ENCODE results near the gene MGLL. TPM values are rescaled to one million over a fixed set of nuclear protein-coding genes. Genes with fewer than 3 reads are reported as not detected.
"Not testable (repeated sequence)": the region's sequence is repeated elsewhere in the genome, so short reads cannot be mapped to it uniquely, and the experiment has no call there.

MGLL gene
- total RNA-seq, 4 donors from 2014 or later, result 36.7 to 146 (median 73.5) TPM

DNA sequence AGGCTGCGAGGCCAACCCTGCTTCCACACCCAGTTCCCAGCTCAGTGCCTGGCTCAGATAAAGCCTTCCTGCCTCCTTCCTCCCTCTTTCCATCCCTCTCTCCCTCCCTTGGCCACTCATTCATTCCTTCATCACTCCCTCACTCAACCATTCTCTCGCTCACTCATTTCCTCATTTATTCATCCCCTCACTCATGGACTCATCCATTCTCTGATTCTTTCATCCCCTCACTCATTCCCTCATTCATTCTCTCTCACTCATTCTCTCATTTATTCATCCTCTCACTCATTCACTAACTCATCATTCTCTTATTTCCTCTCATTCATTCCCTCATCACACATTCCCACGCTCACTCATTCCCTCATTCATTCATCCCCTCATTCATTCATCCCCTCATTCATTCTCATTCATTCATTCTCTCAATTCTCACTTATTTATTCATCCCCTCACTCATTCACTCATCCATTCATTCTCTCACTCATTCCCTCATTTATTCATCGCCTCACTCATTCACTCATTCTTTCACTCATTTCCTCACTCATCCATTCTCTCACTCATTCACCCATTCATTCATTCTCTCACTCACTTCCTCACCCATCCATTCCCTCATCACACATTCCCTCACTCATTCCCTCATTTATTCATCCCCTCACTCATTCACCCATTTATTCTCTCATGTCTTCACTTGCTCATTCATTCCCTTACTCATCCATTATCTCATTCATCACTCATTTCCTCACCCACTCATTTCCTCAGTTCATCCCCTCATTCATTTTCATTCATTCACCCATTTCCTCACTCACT, 136.4 kb downstream of the MGLL start:
- DNase-seq, result no peak
- WGBS, 2 donors, result 74 to 75% methylated on average over 4 of the region's 4 CpGs
- Histone ChIP-seq H3K36me3 (peaks cover 0 to 19% (median 0%) of the 10 kb centered on the region in 3 donors), H3K4me1 (peaks cover 0 to 25% (median 20%) of the 10 kb centered on the region in 3 donors), H3K9me3 (no peaks in the 10 kb centered on the region), H3K27me3 (no peaks in the 10 kb centered on the region), H3K27ac (no peak overlapping the region), H3K4me3 (no peak overlapping the region)
- no peak for TF ChIP-seq POLR2A (IDR thresholded peaks at IDR 0.05)
- TF ChIP-seq, protein P1, sequence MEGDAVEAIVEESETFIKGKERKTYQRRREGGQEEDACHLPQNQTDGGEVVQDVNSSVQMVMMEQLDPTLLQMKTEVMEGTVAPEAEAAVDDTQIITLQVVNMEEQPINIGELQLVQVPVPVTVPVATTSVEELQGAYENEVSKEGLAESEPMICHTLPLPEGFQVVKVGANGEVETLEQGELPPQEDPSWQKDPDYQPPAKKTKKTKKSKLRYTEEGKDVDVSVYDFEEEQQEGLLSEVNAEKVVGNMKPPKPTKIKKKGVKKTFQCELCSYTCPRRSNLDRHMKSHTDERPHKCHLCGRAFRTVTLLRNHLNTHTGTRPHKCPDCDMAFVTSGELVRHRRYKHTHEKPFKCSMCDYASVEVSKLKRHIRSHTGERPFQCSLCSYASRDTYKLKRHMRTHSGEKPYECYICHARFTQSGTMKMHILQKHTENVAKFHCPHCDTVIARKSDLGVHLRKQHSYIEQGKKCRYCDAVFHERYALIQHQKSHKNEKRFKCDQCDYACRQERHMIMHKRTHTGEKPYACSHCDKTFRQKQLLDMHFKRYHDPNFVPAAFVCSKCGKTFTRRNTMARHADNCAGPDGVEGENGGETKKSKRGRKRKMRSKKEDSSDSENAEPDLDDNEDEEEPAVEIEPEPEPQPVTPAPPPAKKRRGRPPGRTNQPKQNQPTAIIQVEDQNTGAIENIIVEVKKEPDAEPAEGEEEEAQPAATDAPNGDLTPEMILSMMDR (IDR thresholded peaks at IDR 0.05), result no peak
- intact Hi-C loops (cut with DNase I), result no loop called here

DNA sequence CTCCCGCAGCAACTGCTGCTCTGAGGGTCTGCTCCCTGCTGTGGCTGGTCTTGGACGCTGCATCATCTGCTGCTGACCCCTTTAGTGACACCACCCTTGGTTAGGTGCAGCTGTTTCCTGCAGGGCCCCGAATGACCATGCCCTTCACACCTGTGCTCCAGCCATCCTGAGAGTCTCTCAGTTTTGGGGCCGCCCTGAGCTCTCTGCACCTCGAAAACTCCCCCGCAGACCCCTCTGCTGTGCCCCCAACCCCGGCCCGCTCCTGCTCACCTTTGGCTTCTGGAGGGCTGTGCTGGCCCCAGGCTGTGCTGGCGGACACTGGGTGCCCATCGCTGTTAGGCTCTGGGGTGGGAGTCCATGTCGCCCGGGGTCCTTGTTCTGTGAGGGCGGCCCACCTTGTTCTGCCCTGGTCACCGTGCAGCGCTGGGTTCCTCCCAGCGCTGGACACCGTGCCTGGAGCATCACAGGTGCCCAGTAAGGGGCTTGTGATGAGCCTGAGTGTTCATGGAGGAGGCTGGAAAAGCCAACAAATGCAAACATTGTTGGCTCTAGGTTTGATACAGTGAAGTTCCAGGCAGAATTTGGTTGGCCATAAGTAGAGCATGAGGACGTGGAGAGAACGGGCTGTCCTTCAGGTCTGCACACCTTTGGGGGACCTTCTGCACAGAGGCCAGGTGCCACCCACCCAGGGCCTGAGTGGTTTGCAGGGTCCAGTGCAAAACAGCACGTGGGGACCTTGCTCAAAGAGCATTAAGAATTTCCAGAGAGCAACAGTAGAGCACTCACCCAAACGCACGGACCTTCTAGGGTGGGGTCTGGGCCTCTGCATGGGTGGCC, 137.2 kb downstream of the MGLL start:
- peaks cover 0 to 16% (median 13%) of the 10 kb centered on the region in 3 donors for H3K4me1 ChIP-seq
- 37 to 50% methylated on average over 6 to 7 of the region's 22 CpGs for WGBS, 2 donors
- TF ChIP-seq POLR2A (IDR thresholded peaks at IDR 0.05), result no peak
- TF ChIP-seq, protein P1 (IDR thresholded peaks at IDR 0.05), result no peak
- no peaks in the 10 kb centered on the region for H3K9me3 ChIP-seq
- no peaks in the 10 kb centered on the region for H3K27me3 ChIP-seq
- H3K36me3 ChIP-seq, result peaks cover 0 to 18% (median 0%) of the 10 kb centered on the region in 3 donors
- DNase-seq, result no peak
- no peak overlapping the region for H3K4me3 ChIP-seq
- no peak overlapping the region for H3K27ac ChIP-seq
- intact Hi-C loops (cut with DNase I), result no loop called here

DNA sequence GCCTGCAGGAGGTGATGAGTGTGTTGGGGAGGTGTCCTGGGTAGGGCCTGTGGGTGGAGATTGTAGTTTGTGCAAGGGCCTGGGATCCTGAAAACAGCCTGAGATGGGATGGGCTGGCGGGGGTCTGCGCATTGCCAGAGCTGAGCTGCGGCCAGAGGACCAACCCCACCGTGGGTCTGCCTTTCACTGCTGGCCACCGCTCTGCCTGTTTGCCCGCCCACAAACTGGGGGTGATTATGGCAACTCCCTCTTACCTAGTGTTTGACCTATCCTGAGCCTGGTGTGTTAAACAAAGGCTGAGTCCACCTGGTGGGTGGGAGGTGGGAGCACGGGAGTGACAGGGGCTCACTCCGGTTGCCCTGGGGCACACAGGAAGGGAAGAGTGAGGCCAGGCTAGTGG, 139.8 kb downstream of the MGLL start:
- TF ChIP-seq POLR2A (IDR thresholded peaks at IDR 0.05), result no peak
- TF ChIP-seq, protein P1 (IDR thresholded peaks at IDR 0.05), result no peak
- Histone ChIP-seq H3K4me3 (no peak overlapping the region), H3K4me1 (peaks cover 0 to 7% (median 5%) of the 10 kb centered on the region in 3 donors), H3K27ac (no peak overlapping the region), H3K9me3 (no peaks in the 10 kb centered on the region), H3K27me3 (no peaks in the 10 kb centered on the region), H3K36me3 (peaks cover 0 to 32% (median 0%) of the 10 kb centered on the region in 3 donors)
- intact Hi-C loops (cut with DNase I), result no loop called here
- no peak for DNase-seq
- 82 to 86% methylated on average over 3 of the region's 8 CpGs for WGBS, 2 donors

DNA sequence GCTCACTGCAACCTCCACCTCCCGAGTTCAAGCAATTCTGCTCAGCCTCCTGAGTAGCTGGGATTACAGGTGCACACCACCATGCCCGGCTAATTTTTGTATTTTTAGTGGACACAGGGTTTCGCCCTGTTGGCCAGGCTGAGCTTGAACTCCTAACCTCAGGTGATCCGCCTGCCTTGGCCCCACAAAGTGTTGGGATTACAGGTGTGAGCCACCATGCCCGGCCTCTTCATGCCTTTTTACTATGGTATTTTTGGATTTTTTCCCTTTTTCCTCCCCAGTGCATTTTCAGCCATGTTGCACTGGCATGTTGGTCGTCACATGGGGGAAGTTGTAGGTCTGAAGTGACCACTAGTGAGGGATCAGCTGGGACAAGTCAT, 140.2 kb downstream of the MGLL start:
- not testable (repeated sequence) for H3K27ac ChIP-seq
- WGBS, 2 donors, result 86 to 87% methylated on average over 6 of the region's 6 CpGs

DNA sequence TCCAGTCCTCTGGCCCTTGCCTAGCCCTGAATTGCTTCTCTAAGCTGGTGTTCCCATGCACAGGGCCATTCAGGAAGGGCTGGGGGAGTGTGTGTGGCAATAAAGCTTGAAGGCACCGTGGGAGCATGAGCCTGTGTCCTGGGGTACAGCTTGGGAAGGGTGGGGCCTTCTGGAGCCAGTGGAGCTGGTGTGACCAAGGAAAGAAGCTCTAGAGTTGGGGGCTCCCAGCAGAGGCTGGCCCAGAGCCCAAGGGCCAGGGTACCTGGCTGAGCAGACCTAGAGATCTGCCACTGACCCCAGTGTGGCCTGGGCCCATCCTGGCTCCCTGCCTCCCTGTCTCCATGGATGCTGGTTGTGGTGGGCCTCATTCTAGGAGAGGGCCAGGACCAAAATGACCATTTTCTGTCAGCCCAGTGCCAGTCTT, 141.5 kb downstream of the MGLL start:
- DNase-seq, result no peak
- no CpG with 5 or more reads among the region's 1 CpG for WGBS, 2 donors
- H3K4me1 ChIP-seq, result peaks cover 0 to 20% (median 5%) of the 10 kb centered on the region in 3 donors
- TF ChIP-seq, protein P1 (IDR thresholded peaks at IDR 0.05), result no peak
- TF ChIP-seq POLR2A (IDR thresholded peaks at IDR 0.05), result no peak
- H3K9me3 ChIP-seq, result no peaks in the 10 kb centered on the region
- intact Hi-C loops (cut with DNase I), result no loop called here
- H3K27me3 ChIP-seq, result no peaks in the 10 kb centered on the region
- H3K27ac ChIP-seq, result no peak overlapping the region
- H3K4me3 ChIP-seq, result no peak overlapping the region
- H3K36me3 ChIP-seq, result peaks cover 0 to 49% (median 0%) of the 10 kb centered on the region in 3 donors

More for the DNA sequence above, 140.2 kb downstream of the MGLL start:
- H3K9me3 ChIP-seq; DNase-seq; intact Hi-C loops (cut with DNase I); H3K4me1 ChIP-seq; H3K4me3 ChIP-seq; H3K27me3 ChIP-seq: not testable (repeated sequence)
- peaks cover 0 to 36% (median 0%) of the 10 kb centered on the region in 3 donors for H3K36me3 ChIP-seq

All from esophagus squamous epithelium (tissue), 5 donors.